ENCODE data around the gene CTF1. TPM values are rescaled to one million over a fixed set of nuclear protein-coding genes. Genes with fewer than 3 reads are reported as not detected.
A peak's percentile ranks its signal among the peaks of the same experiment; 100 is the strongest.

The CTF1 gene
- total RNA-seq, 2 donors from 2014 or later = 0.15 to 0.26 TPM

DNA sequence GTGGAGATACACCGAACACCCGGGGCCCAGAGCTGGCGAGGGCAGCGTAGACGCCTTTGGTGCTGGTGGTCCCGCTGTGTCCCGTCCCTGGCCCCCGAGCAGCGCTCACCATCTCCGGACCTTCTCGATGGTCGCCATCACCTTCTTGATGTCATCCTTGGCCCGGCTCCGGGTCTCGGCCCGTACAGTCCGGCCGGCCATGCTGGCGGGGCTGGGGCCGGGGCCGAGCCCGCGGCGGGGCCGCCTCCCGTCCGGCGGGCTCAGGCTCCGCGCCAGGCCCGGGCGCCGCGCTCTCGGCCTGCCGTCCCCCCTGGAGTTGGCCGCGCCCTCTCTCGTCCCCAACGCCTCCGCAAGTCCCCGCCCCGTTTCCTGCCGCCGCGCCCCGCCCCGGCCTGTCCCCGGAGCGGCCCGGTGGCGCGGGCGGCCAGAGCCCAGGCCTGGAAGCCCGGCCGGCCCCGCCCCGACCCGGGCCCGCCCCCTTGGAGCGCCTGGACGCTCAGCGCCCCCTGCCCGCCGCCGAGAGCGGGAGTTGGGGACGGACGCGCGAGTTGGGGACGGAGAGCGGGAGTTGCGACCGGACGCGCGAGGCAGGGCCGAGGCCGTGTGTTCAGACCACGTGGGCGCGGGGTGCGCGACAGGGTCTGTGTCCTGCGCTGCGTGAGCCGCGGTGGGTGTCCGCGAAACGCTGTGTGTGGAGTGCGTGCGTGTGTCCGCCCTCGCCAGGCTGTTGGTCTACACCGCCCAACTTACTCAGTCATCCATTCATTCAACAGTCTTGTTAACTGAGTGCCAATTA, 2.5 kb upstream of the CTF1 start, which contains the start of gene BCL7C:
BCL7C (minus strand) TSS at position 334 of the 796 bp plus-strand sequence; CDS start at position 201, 133 bp downstream.
- peaks cover 40% of the 10 kb centered on the region for H3K36me3 Mint-ChIP-seq (ENCODE audit: low read depth)
- ATAC-seq (replicated peaks) = peak; percentile 87
- H3K9me3 Mint-ChIP-seq = no peaks in the 10 kb centered on the region
- H3K27me3 Mint-ChIP-seq = no peaks in the 10 kb centered on the region
- H3K4me1 Mint-ChIP-seq = peaks cover 19% of the 10 kb centered on the region
- peak within 1 kb of the TSS; percentile 98 for H3K4me3 Mint-ChIP-seq
- H3K27ac Mint-ChIP-seq = peak within 1 kb of the TSS; percentile 96

GRCh38 chr16:30894540-30895368, 1.7 kb upstream of the CTF1 start:
- no peaks in the 10 kb centered on the region for H3K9me3 Mint-ChIP-seq
- no peaks in the 10 kb centered on the region for H3K27me3 Mint-ChIP-seq
- ATAC-seq (replicated peaks) = no peak
- peak overlapping the region; percentile 74 for H3K4me3 Mint-ChIP-seq
- peaks cover 18% of the 10 kb centered on the region for H3K4me1 Mint-ChIP-seq
- H3K27ac Mint-ChIP-seq = peak overlapping the region; percentile 46
- H3K36me3 Mint-ChIP-seq (ENCODE audit: low read depth) = peaks cover 34% of the 10 kb centered on the region

GRCh38 chr16:30895627-30896260, 670 bp upstream of the CTF1 start:
- H3K27me3 Mint-ChIP-seq = no peaks in the 10 kb centered on the region
- peaks cover 24% of the 10 kb centered on the region for H3K36me3 Mint-ChIP-seq (ENCODE audit: low read depth)
- peak overlapping the region; percentile 74 for H3K4me3 Mint-ChIP-seq
- H3K27ac Mint-ChIP-seq = no peak overlapping the region
- no peaks in the 10 kb centered on the region for H3K9me3 Mint-ChIP-seq
- peaks cover 18% of the 10 kb centered on the region for H3K4me1 Mint-ChIP-seq
- ATAC-seq (replicated peaks) = no peak

DNA sequence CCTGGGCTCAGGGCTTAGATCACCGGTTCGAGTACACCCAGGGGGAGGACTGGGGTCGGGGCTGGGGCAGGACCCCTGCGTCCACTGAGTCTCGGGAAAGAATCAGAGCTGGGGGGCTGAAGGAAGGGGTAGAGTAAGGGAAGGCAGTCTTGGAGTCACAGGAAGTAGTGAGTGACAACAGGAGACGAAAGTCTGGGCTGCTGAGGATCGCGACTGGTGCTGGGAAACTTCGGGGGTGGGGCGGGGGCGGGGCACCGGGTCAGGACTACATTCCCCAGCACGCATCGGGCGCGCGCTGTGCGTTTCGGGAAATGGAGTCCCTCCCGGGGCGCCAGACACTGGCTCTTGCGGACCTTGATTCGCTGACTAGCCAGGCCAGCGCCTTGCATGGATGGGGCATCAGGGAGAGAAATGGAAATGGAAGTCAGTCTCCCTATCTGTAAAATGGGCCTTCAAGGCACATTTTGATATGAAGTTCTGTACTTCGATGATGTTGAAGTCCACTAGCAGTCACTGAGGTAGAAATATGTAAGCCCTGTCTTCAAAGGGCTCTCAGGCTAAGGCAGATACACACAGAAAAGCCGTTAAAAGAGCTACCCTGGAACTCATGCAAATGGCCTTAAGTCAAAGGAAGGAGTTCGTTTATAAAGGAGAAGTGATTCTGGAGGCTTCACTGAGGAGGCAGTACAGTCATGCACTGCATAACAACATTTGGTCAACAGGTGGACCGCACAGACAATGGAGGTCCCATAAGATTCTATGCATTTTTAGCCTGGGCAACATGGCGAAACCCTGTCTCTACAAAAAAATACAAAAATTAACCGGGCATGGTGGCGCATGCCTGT, 697 bp downstream of the CTF1 start:
- H3K27ac Mint-ChIP-seq = peak overlapping the region; percentile 79
- no peaks in the 10 kb centered on the region for H3K27me3 Mint-ChIP-seq

GRCh38 chr16:30899794-30900193, 3.4 kb downstream of the CTF1 start:
- Mint-ChIP-seq H3K4me3 (no peak overlapping the region), H3K36me3 (ENCODE audit: low read depth) (no peaks in the 10 kb centered on the region), H3K9me3 (peaks cover 4% of the 10 kb centered on the region), H3K4me1 (peaks cover 28% of the 10 kb centered on the region), H3K27ac (no peak overlapping the region), H3K27me3 (no peaks in the 10 kb centered on the region)
- no peak for ATAC-seq (replicated peaks)

More for the DNA sequence above, 697 bp downstream of the CTF1 start:
- H3K9me3 Mint-ChIP-seq = no peaks in the 10 kb centered on the region
- peak overlapping the region; percentile 74 for H3K4me3 Mint-ChIP-seq
- ATAC-seq (replicated peaks) = peak; percentile 64
- peaks cover 23% of the 10 kb centered on the region for H3K4me1 Mint-ChIP-seq
- H3K36me3 Mint-ChIP-seq (ENCODE audit: low read depth) = peaks cover 10% of the 10 kb centered on the region

DNA sequence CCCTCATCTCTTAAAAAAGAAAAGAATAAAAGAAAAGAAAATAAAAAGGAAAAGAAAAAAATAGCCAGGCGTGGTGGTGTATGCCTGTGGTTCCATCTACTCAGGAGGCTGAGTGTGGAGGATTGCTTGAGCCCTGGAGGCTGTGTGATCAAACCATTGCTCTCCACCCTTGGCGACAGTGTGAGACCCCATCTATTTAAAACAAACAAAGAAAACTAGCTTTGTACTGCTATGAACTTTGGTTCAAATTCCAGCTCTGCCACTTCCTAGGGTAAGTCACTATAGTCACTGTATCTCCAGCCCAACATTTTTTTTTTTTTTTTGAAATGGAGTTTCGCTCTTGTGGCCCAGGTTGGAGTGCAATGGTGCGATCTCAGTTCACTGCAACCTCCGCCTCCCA, 4.2 kb downstream of the CTF1 start:
- H3K9me3 Mint-ChIP-seq = peaks cover 4% of the 10 kb centered on the region
- H3K27me3 Mint-ChIP-seq = no peaks in the 10 kb centered on the region
- no peak for ATAC-seq (replicated peaks)
- no peak overlapping the region for H3K27ac Mint-ChIP-seq
- H3K4me1 Mint-ChIP-seq = peaks cover 25% of the 10 kb centered on the region
- no peaks in the 10 kb centered on the region for H3K36me3 Mint-ChIP-seq (ENCODE audit: low read depth)
- H3K4me3 Mint-ChIP-seq = peak overlapping the region; percentile 55

DNA sequence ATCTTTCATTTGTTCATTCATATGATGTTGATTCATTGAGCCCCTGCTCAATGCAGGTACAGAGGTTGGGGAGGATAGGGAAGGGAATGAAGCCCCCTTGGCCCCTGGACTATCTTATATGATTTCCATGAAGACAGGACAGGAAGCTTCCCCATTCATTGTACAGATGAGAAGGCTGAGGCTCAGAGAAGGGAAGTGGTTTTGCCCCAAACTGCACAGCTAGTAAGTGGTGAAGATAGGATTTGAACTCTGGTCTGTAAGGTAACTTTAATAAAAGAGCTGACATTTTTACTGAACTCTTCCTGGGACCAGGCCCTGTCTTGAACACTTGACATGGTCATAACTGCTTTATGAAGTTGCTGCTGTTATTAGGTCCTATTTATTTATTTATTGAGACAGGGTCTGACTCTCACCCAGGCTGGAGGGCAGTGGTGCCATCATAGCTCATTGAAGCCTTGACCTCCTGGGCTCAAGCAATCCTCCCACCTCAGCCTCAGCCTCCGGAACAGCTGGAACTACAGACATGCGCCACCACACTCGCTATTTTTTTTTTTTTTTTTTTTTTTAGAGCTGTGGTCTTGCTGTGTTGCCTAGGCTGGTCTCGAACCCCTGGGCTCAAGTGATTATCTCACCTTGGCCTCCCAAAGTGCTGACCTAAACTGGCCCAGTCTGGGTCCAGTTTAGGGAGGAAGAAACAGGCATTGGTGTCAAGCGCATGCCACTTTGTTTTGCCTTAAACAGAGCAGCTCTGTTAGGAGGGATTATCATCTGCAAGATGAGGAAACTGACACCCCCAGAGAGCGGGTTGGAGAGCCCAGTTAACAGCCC, 5.0 kb downstream of the CTF1 start:
- H3K4me1 Mint-ChIP-seq = peaks cover 23% of the 10 kb centered on the region
- H3K36me3 Mint-ChIP-seq (ENCODE audit: low read depth) = no peaks in the 10 kb centered on the region
- no peaks in the 10 kb centered on the region for H3K27me3 Mint-ChIP-seq
- peaks cover 4% of the 10 kb centered on the region for H3K9me3 Mint-ChIP-seq
- H3K27ac Mint-ChIP-seq = peak overlapping the region; percentile 16
- ATAC-seq (replicated peaks) = no peak
- peak overlapping the region; percentile 55 for H3K4me3 Mint-ChIP-seq

DNA sequence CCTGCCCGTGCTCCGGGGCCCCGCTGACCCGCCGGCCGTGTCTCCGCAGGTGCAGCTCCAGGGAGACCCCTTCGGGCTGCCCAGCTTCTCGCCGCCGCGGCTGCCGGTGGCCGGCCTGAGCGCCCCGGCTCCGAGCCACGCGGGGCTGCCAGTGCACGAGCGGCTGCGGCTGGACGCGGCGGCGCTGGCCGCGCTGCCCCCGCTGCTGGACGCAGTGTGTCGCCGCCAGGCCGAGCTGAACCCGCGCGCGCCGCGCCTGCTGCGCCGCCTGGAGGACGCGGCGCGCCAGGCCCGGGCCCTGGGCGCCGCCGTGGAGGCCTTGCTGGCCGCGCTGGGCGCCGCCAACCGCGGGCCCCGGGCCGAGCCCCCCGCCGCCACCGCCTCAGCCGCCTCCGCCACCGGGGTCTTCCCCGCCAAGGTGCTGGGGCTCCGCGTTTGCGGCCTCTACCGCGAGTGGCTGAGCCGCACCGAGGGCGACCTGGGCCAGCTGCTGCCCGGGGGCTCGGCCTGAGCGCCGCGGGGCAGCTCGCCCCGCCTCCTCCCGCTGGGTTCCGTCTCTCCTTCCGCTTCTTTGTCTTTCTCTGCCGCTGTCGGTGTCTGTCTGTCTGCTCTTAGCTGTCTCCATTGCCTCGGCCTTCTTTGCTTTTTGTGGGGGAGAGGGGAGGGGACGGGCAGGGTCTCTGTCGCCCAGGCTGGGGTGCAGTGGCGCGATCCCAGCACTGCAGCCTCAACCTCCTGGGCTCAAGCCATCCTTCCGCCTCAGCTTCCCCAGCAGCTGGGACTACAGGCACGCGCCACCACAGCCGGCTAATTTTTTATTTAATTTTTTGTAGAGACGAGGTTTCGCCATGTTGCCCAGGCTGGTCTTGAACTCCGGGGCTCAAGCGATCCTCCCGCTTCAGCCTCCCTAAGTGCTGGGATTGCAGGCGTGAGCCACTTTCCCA, 5.9 kb downstream of the CTF1 start:
- Mint-ChIP-seq H3K27ac (peak overlapping the region; percentile 90), H3K36me3 (ENCODE audit: low read depth) (no peaks in the 10 kb centered on the region), H3K27me3 (no peaks in the 10 kb centered on the region), H3K4me1 (peaks cover 20% of the 10 kb centered on the region), H3K9me3 (peaks cover 4% of the 10 kb centered on the region), H3K4me3 (peak overlapping the region; percentile 84)
- ATAC-seq (replicated peaks) = peak; percentile 95

DNA sequence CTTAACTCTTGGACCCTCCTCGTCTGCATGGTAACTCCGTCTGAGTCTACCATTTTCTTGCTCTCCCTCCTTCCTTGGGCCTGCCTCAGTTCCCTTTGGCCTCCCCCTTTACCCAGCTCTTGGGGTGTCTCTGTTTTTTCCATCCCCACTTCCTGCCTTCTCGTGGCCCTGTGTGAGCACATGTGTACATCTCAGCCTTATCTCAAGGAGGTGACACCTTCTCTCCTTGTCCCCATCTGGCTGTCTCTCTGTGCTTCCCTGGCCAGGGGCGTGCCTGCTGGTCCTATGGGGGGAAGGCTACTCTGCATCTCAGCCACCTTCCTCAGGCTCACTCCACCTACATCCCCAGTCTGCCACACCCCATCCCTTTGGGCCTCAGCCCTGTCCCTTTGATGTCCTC, 6.6 kb downstream of the CTF1 start:
- Mint-ChIP-seq H3K9me3 (peaks cover 4% of the 10 kb centered on the region), H3K27me3 (no peaks in the 10 kb centered on the region), H3K36me3 (ENCODE audit: low read depth) (no peaks in the 10 kb centered on the region), H3K4me3 (peak overlapping the region; percentile 84), H3K27ac (peak overlapping the region; percentile 90), H3K4me1 (peaks cover 18% of the 10 kb centered on the region)
- ATAC-seq (replicated peaks) = no peak

GRCh38 chr16:30903596-30903995, 7.2 kb downstream of the CTF1 start:
- Mint-ChIP-seq H3K27me3 (no peaks in the 10 kb centered on the region), H3K27ac (peak overlapping the region; percentile 90), H3K9me3 (peaks cover 4% of the 10 kb centered on the region), H3K4me3 (peak overlapping the region; percentile 84), H3K36me3 (ENCODE audit: low read depth) (no peaks in the 10 kb centered on the region), H3K4me1 (peaks cover 18% of the 10 kb centered on the region)
- no peak for ATAC-seq (replicated peaks)

DNA sequence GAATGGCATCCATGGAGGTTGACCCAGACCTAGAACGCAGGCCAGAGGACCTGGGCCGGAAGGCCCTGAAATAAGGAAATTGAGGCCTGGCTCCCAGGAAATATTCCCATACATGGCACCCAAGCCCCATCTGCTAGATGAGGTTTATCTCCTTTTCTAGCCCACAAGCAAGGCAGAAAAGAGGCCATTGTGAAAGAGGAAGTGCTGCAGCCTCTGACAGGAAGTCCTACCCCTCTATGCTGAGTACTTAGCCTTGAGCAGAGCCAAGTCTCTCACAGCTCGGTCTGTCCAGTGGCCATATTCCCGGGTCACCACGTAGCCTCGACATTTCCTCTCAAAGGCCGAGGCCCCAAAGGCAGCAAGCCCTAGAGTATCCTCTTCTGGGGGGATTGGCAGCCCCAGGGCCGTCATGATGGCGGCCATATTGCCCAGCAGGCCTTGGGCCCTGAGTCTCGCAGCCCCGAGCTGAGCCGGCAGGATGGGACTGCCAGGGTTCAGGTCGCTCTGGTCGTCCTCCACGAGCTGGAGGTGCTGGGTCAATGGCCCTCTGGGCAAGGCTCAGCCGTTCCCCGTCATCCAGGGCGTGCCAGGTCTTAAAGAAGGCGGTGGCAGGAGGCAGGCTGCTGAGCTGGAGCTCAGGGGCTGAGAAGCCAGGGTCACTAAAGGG, 7.8 kb downstream of the CTF1 start:
- Mint-ChIP-seq H3K27ac (peak overlapping the region; percentile 90), H3K4me1 (peaks cover 18% of the 10 kb centered on the region), H3K27me3 (no peaks in the 10 kb centered on the region), H3K9me3 (peaks cover 4% of the 10 kb centered on the region), H3K4me3 (peak overlapping the region; percentile 84), H3K36me3 (ENCODE audit: low read depth) (no peaks in the 10 kb centered on the region)
- ATAC-seq (replicated peaks) = no peak

- peaks cover 13% of the 10 kb centered on the region for H3K4me1 Mint-ChIP-seq
- no peak overlapping the region for H3K4me3 Mint-ChIP-seq
- no peaks in the 10 kb centered on the region for H3K36me3 Mint-ChIP-seq (ENCODE audit: low read depth)
- peaks cover 4% of the 10 kb centered on the region for H3K9me3 Mint-ChIP-seq
- no peak for ATAC-seq (replicated peaks)
- H3K27me3 Mint-ChIP-seq = no peaks in the 10 kb centered on the region
- H3K27ac Mint-ChIP-seq = no peak overlapping the region
Measured at GRCh38 chr16:30907064-30907463, 10.7 kb downstream of the CTF1 start.

All from activated T-helper 17 cell treated with anti-CD3 and anti-CD28 coated beads, Interleukin-2, amount 50 U/mL, for 72 hours (primary cell).